ENCODE results near the gene TRPV5. TPM values are rescaled to one million over a fixed set of nuclear protein-coding genes. Genes with fewer than 3 reads are reported as not detected.

TRPV5 gene
- total RNA-seq, 1 donor from 2014 or later = 0.22 TPM

DNA sequence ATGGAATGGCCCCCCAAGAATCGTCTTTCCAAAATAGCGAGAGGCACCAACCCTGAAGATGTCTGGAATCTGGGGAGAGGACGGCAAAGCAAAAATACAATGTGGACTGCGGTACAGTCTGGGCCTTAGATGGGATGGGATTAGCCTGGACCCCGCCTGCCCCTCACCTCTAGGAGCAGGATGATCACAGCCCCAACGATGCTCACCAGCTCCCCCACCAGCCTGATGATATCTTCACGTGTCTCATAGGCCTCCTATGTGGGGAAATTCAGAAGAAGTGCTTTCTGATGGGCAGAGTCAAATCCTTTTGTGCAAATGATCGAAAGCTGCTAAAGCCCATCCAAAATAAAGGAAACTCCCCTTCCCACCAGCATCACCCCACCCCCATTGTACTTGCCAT is 18.2 kb downstream of the TRPV5 start:
- no peak for ATAC-seq
- intact Hi-C loops (cut with DNase I) = no loop called here
- no peak for DNase-seq (ENCODE audit: low spot score)

DNA sequence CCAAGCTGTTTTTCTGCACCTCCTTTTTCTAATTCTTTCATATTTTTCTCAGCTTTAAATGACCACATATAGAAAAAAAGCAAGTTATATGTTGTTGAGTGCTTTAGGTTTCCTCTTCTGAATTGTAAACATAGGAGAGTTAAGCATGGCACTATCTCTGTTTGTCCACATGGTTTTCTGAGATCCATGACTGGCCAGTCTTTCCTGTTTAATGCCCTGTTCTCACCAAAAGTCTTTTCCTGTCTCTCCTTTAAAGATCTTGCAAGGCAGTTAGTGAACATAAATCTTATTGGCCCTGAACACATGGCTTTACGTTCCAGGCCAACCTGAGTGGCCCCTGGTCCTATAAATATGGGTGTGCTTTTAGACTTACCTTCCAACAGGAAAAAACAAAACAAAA is 19.4 kb downstream of the TRPV5 start:
- intact Hi-C loops (cut with DNase I) = no loop called here
- DNase-seq (ENCODE audit: low spot score) (no peak), ATAC-seq (no peak)

DNA sequence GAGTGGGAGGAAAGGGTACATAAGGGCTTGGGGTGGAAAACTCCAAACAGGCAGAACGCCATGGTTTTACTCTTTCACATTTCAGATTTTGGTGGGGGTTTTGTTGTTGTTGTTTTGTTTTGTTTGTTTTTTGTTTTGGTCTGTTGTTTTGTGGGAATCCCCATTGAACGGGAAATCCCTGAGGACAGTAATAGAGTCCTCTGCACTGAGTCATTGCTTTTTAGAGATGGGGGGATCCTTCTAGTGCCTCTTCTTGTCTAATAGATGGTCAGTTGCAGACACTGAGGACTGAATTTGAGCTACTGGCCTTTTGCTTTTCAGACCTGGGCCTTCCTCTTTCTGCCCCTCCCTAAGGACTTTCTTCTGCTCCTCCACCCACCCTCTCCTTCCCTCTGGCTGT is 20.0 kb downstream of the TRPV5 start:
- intact Hi-C loops (cut with DNase I) = no loop called here
- ATAC-seq (no peak), DNase-seq (ENCODE audit: low spot score) (no peak)

DNA sequence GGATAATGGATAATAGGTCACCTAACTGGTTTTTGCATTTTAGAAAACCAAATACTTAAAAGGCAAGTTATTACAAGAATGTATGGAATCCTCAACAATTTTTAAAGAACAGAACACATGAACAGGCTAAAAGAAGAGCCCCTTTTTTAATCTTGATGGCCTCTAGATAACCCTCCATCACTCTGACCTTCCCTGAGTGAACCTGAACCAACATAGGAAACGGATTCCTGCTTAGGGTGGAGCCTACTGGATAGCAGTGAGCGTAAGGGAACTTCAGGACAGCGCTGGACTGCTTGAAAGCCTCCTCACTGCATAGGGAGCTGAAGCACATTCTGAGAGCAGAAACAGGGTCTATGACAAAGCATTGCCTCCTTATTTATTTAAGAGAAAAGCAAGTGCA is 20.5 kb downstream of the TRPV5 start:
- no peak for DNase-seq (ENCODE audit: low spot score)
- no peak for ATAC-seq
- intact Hi-C loops (cut with DNase I) = no loop called here

DNA sequence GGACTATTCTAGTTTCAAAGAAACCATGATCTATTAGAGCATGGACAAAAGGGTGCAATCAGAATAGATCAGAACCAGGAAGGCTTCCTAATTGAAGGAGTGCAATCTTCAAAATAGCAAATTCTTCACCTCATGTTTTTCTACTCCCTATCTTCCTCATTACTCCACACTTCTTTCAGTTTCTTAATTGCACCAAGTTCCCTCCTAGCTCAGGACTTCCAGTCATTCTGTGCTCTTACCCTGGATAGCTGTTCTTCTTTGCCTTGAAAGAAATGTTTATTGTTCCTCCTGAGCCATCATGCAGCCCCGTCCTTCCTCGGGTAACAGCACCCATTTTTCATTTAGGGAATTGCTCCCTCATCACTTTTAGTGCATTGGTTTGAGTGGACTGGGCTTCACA is 23.1 kb downstream of the TRPV5 start:
- no peak for DNase-seq (ENCODE audit: low spot score)
- no peak for ATAC-seq
- intact Hi-C loops (cut with DNase I) = no loop called here

DNA sequence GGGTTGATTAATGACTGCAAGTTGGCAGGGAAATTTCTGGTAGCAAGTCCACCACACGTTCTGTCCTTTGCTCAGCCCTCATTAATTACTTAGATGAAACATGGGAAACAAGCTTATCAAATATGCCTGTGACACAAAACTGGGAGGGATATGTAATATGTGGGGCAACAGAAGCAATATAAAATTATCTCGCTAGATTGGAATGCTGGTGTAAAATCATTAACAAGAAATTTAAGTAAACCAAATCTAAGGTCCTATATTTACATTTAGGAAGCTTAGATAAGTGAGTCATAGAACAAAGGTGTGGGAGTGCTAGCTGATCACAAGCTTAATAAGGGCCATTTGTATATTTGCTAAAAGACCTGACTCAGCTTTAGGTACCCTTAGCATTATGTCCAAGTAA is 23.5 kb downstream of the TRPV5 start:
- intact Hi-C loops (cut with DNase I) = no loop called here
- DNase-seq (ENCODE audit: low spot score) = no peak
- no peak for ATAC-seq

DNA sequence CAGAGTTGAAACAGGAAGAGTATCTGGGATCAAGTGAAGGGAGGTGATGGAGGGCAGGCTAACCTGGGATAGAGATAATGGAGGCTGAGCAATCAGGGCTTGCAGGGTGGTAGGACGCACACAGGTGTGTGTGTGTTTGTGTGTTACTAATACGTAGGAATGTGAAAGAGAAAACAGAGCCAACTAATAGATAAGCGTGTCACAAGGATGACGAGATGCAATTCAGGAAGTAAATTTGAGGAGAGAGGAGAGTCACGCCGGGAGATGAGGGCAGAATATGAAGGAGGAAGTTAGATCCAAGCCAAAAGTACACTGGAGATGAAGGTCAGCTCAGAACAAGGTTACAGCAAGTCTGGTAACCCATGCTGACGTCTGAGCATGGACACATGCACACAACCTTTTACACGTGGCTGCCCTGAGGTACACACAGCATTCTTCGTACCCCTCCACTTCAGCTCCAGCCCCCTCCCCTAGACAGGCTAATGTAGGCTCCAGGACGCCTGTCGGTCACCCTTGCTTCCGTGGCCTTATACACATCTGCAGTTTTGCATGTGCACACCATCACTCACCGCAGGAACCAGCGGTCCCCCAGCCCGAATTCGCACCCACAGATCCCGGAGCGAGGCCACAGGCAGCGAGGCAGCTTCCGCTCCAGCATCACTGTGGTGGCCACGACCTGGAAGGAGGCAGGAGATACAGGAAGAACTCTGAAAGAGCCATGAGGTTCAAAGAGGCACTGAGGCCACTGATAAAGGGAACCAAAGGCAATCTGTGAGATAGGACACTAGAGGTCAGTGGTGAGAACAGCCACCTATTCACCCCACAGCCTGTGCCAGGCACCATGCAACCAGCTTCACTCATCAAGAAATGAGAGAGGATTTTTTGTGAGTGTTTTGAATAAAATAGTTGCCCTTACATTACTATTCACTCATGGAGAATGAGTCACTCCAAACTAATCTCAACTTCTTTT is 24.3 kb downstream of the TRPV5 start:
- intact Hi-C loops (cut with DNase I) = no loop called here
- no peak for ATAC-seq
- no peak for DNase-seq (ENCODE audit: low spot score)

DNA sequence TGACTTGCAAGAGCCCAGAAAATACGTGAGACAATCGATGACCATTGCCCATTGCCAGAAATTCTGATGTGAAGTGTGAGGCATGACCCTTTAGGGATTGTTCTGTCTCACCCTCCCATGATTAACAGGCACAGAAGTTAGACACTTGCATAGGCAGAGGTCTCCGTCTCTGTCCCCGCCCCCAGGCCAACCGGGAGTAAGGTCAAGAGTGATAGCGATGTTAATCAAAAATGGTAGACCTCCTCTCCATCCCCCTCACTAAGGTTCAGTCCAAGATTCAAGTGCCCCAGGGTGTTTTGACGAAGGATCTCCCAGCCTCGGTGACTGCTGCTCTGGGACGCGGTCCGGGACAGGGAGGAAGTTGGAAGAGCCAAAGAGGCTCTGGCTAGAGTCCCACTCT is 25.3 kb downstream of the TRPV5 start:
- intact Hi-C loops (cut with DNase I) = no loop called here
- DNase-seq (ENCODE audit: low spot score) (no peak), ATAC-seq (no peak)

DNA sequence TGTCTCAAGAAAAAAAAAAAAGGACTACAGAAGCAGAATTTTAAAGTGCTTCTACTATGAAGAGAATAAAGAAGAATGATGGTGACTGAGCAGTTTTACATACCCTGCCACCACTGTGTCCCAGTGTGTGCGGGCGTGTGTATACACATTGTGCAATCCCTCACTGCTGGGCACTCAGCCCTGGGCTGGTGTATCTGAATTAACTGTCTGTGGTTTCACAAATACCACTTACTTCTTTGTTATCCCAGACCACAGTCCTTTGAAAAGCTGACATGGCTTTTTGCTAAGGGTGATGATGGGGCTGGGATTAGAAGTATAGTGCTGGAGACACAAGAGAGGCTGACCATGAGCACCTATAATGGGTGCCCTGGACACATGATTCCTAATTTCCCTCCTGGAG is 26.9 kb downstream of the TRPV5 start:
- intact Hi-C loops (cut with DNase I) = no loop called here
- DNase-seq (ENCODE audit: low spot score) (no peak), ATAC-seq (no peak)

DNA sequence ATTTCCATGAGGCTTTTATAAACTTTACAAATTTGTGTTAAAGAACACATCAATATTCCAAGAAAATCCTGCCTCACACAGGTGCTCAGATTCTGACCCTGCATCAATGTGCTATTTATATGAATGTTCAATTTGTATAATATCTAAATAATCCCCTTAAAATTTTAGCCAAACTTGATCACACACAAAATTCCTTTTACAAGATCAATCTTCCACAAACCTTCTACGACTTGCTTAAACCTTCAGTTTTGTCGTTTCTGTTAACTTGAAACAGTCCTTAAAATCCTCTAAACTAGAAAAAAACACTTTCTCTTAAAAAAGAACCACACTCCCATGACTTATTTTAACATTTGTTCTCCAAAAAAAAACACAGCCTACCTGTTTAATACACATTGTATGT is 27.8 kb downstream of the TRPV5 start:
- intact Hi-C loops (cut with DNase I) = no loop called here
- DNase-seq (ENCODE audit: low spot score) = no peak
- no peak for ATAC-seq

DNA sequence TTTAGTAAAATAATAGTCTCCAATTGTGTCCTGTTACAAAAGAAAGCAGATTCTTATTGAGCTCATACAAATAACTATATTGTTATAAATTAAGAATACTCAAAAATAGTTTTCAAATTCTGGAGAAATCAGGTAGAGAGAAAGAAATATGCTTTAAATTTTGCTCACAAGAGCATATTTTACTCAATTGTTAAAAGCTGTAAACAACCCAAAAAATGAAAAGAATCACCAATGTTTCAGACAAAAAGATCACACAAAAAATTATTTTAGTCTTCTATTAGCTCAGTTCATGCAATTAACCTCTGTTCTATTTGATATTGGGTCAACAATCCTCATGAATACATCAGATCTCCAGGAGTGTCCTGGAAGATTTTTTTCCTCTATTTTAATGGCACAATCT is 29.4 kb downstream of the TRPV5 start:
- no peak for ATAC-seq
- intact Hi-C loops (cut with DNase I) = no loop called here
- no peak for DNase-seq (ENCODE audit: low spot score)

DNA sequence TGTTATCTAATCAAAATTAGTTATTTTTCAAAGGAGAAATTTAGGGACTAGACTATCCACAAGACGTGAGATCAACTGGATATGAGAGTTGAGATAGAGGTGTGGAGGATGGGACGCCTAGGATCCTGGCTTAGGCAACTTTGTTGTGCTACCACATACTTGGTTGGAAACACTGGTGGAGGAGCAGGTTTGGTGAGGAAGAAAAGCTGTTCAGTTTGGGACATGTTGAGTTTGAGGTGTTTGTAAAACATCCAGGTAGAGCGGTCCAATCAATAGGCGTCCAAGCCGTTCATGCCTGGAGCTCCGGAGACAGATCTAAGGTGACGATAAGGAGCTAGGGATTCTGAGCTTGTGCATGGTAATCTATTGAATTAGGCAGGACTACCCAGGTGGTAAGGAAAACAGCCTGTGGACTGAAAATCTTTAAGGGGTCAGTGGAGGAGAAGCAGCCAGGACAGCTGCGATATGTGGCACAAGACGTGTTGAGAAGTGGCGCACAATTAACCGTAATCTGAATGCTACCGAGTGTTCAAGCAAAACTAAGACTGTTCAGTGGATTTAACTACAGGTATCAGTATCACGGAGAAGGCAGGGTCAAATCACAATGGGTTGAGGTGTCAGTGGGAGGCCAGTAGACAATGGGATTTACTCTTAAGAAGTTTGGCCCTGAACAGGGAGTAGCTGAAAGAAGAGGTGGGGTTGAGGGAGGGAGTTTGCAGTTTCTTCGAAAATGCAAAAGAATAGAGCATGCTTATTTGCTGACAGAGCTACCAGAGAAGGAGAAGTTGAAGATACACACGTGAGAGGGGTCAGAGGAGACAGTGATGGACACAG is 31.9 kb downstream of the TRPV5 start:
- ATAC-seq = no peak
- intact Hi-C loops (cut with DNase I) = no loop called here
- no peak for DNase-seq (ENCODE audit: low spot score)

DNA sequence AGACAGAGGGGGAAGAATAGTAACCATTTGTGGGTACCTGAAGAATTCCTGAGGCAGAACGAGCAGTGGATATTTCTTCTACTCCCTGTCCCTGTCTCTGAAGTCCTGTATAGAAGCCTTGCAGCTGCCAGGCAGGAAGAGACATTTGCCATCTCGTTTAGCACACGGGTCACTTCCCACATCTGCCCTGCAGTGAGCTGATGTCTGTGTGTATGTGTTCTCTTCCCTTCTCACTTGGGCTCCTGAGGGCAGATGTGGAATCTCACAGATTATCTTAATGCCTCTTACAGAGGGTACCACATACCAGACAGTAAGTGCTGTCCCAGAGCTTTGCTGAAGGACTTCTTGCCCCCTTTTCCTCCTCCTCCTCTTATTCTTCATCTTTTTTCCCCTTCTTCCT is 33.9 kb downstream of the TRPV5 start:
- ATAC-seq = no peak
- intact Hi-C loops (cut with DNase I) = no loop called here
- no peak for DNase-seq (ENCODE audit: low spot score)

DNA sequence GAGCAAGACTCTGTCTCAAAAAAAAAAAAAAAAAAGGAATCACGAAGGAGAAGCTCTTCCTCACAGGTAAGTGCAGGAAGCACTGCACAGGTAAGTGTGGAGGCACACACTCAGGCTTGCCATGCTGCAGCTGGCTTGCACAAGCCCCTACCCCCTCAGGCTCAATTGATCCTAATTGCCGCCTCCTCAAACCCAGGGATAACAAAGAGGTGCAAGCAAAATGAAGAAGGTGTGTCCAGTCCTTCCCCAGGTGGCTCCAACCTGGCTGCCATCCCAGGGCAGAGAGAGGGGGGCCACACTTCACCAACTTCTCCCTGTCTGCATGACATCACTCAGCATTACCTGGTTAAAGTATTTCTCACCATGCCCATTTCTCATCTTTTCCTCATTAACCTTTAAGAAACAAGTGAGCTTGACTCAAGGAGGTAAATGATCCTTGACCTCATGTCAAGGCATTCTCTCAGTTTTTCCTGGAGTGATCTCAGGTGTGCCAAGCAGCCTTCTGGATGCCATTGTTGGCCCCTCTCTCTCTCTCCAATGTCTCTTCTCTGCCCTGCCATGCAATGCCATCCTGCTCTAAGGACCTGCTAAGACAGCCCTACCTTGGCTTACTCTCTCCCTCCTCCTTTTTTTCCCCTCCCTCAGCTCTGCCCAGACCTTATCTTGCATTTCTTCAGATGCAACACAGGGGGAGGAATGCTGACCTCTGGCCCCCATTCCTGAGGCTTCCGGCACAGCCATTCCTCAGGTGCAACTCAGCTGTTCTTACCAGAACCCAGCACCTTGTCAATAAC is 35.0 kb downstream of the TRPV5 start:
- intact Hi-C loops (cut with DNase I) = no loop called here
- ATAC-seq (no peak), DNase-seq (ENCODE audit: low spot score) (no peak)

DNA sequence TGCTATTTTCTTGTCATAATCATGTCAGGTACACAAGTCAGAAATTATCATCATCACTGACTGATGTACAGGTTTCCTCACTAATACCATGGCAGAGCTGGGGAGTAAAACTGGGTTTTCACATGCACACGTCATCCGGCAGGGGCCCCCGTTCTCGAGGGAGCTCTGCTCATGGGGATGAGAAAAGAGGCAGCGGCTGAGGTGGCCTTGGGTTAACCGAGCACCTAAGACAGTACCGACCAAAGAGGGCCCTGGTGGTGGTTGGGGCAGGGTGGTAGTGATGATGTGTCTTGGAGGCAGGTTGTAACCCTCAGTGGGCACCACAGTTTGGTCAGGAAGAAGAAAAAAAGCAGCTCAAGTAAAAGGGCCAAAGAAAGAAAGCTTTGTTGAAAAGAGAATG is 35.9 kb downstream of the TRPV5 start:
- ATAC-seq (no peak), DNase-seq (ENCODE audit: low spot score) (no peak)

DNA sequence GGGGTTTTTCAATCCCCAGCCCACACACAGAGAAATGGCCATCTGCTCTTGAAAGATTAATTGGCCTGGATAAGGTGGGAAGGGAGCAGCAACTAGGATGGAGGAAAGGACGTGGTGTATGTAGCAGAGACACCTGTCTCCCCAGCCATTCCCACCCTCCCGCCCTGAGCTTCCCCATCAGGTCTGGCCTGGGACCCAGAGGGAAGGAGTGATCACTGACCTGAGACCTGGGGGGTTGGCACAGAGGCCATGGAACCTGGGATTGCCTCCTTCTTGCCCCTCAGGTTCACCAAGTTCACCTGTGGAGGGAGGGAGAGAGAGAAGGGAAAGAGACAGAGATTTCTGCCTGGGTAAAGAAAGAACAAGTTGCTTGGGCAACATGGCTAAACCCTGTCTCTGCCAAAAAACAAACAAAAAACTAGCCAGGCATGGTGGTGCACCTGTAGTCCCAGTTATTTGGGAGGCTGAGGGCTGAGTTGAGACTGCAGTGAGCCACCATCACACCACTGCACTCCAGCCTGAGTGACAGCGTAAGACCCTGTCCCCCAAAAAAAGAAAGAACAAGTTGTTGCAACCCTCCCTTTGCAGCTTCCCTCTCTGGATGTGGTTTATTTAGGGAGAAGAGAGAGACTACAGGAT is 36.7 kb downstream of the TRPV5 start:
- intact Hi-C loops (cut with DNase I) = no loop called here
- DNase-seq (ENCODE audit: low spot score) (no peak), ATAC-seq (no peak)

More for the DNA sequence above, 35.9 kb downstream of the TRPV5 start:
- intact Hi-C loops (cut with DNase I) = no loop called here

DNA sequence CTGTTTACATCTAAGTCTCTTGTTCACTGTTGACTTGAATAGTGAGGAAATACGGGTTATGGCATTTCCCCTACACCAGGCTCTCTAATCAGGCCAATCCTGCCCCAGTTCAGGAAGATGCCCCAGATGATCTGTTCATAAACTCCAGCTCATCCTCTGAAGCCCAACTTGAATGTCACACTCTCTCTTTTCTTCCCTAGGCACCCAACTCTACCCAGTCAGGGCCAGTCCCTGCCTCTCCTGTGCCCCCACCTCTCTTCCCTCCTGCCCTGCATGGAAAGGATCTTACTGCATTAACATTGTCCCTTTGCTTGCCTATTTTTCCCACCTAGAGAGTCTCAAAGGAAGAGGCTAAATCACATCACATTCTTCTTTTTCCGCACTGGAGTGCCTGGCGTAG is 37.4 kb downstream of the TRPV5 start:
- intact Hi-C loops (cut with DNase I) = no loop called here
- ATAC-seq (no peak), DNase-seq (ENCODE audit: low spot score) (no peak)

DNA sequence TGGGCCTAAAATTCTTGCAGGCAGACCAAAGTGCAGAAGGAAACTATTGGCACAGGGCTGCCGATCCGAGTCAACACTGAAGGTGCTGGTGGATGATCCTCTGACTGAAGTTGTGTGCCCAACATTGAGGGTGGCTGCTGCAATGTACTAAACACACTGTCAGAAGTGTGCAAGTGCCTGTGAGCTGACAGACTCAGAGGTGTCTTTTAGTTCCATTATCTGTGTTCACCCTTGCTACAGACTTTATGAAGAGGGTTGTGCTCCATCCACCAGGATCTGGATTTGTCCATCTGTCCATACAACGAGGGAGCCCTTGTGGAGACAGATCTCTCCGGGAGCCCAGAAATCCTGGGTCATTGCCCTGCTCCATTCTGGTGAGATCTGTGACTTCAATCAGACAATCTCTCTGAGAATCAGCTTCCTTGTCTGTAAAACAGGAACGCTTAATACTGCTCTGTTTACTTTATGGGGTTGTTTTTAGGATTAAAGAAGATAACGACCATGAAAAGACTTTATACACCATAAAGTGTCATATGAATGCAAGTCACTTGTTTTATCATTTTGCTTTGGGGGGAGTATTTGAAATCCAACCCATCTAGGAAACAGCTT is 38.5 kb downstream of the TRPV5 start:
- intact Hi-C loops (cut with DNase I) = no loop called here
- no peak for ATAC-seq
- no peak for DNase-seq (ENCODE audit: low spot score)

Data from sciatic nerve (tissue), 2 donors.